IMR-90 (cell line): ENCODE measurements around the gene PRR5L. TPM values are rescaled to one million over a fixed set of nuclear protein-coding genes. Genes with fewer than 3 reads are reported as not detected.

Experiments
- ATAC-seq: fragments of 200-7000 bp; cut with Tn5 transposase; 2 replicates; pipeline ENCODE4 v1.9.1; 2020; ENCODE audit warnings: low read depth, mild to moderate bottlenecking, moderate library complexity
- BruUV-seq: library from RNA; stranded (reverse); fragments of 400-500 nt; replicated peaks from 2 replicates; lab custom pipeline; 2021; lab: Mats Ljungman, UMichigan
- CTCF ChIA-PET: fragments of 300-600 bp; formaldehyde crosslinking; extraction: SDS; loops from one replicate; lab custom pipeline; 2021; ENCODE audit warnings: antibody characterized with exemption; lab: Yijun Ruan, JAX
- POLR2A ChIA-PET: fragments of 300-600 bp; sonication (Branson Sonifier 250); formaldehyde crosslinking; loops from one replicate; lab custom pipeline; 2022; ENCODE audit warnings: antibody characterized with exemption; ENCODE audit not compliant: unreplicated experiment; lab: Charles Lee
- DNase-seq: peaks from one replicate; pipeline ENCODE4 v3.0.0; 2013
- H2AFZ ChIP-seq: replicated peaks from 2 replicates; pipeline ENCODE3; 2013; ENCODE audit warnings: low read length, mild to moderate bottlenecking; ENCODE audit not compliant: poor library complexity
- H2AK5ac ChIP-seq: 2 replicates; pipeline ENCODE4 v1.6.1; 2013; ENCODE audit warnings: low read depth, low read length, inconsistent platforms
- H2AK9ac ChIP-seq: replicated peaks from 2 replicates; pipeline ENCODE3; 2013; ENCODE audit warnings: mild to moderate bottlenecking, low read depth, low read length, moderate library complexity; ENCODE audit not compliant: poor library complexity
- H2BK120ac ChIP-seq: 2 replicates; pipeline ENCODE4 v1.6.1; 2013; ENCODE audit warnings: low read depth, low read length, inconsistent platforms
- H2BK15ac ChIP-seq: 3 replicates; pipeline ENCODE4 v1.6.1; 2013; ENCODE audit warnings: low read depth, low read length, inconsistent platforms
- H2BK20ac ChIP-seq: 2 replicates; pipeline ENCODE4 v1.6.1; 2013; ENCODE audit warnings: low read depth, mild to moderate bottlenecking, inconsistent platforms, low read length, moderate library complexity
- H2BK5ac ChIP-seq: 2 replicates; pipeline ENCODE4 v1.6.1; 2013; ENCODE audit warnings: mild to moderate bottlenecking, low read depth, low read length, inconsistent platforms; ENCODE audit not compliant: poor library complexity, severe bottlenecking
- H3K14ac ChIP-seq: replicated peaks from 2 replicates; pipeline ENCODE4 v1.6.1; 2013; ENCODE audit warnings: low read depth, low read length, inconsistent platforms
- H3K18ac ChIP-seq: 2 replicates; pipeline ENCODE4 v1.6.1; 2013; ENCODE audit warnings: low read depth, low read length, control low read depth
- H3K23ac ChIP-seq: 2 replicates; pipeline ENCODE4 v1.6.1; 2013; ENCODE audit warnings: low read depth, low read length, inconsistent platforms
- H3K27ac ChIP-seq: 2 replicates; pipeline ENCODE4 v1.5.1; 2013; ENCODE audit warnings: mild to moderate bottlenecking, control low read depth, low read length; ENCODE audit not compliant: insufficient read depth
- H3K27me3 ChIP-seq: 2 replicates; pipeline ENCODE4 v1.6.1; 2013; ENCODE audit warnings: low read length; ENCODE audit not compliant: control insufficient read depth, insufficient read depth
- H3K36me3 ChIP-seq: 2 replicates; pipeline ENCODE4 v1.6.1; 2013; ENCODE audit warnings: low read length, mixed read lengths; ENCODE audit not compliant: control insufficient read depth, insufficient read depth
- H3K4ac ChIP-seq: 2 replicates; pipeline ENCODE4 v1.6.1; 2013; ENCODE audit warnings: low read depth, low read length, inconsistent platforms
- H3K4me1 ChIP-seq: 2 replicates; pipeline ENCODE4 v1.6.1; 2013; ENCODE audit warnings: low read length, mixed read lengths; ENCODE audit not compliant: control insufficient read depth, insufficient read depth
- H3K4me2 ChIP-seq: 2 replicates; pipeline ENCODE4 v1.6.1; 2013; ENCODE audit warnings: low read depth, mild to moderate bottlenecking, control low read depth, low read length, moderate library complexity
- H3K4me3 ChIP-seq: 2 replicates; pipeline ENCODE4 v1.5.1; 2013; ENCODE audit warnings: low read depth, mild to moderate bottlenecking, control low read depth, low read length, moderate library complexity; ENCODE audit not compliant: insufficient read depth
- H3K56ac ChIP-seq: 2 replicates; pipeline ENCODE4 v1.6.1; 2013; ENCODE audit warnings: low read length, inconsistent platforms; ENCODE audit not compliant: insufficient read depth; ENCODE audit errors: extremely low read depth
- H3K79me1 ChIP-seq, 2 experiments: 2 replicates each; pipeline ENCODE4 v1.6.1; 2013; ENCODE audit warnings: low read length in 2 of 2, inconsistent platforms in 1 of 2, low read depth in 1 of 2
- H3K9ac ChIP-seq: 2 replicates; pipeline ENCODE4 v1.6.1; 2013; ENCODE audit warnings: low read depth, low read length, control low read depth
- H3K9me1 ChIP-seq: 2 replicates; pipeline ENCODE4 v1.6.1; 2013; ENCODE audit warnings: low read length, inconsistent platforms; ENCODE audit not compliant: insufficient read depth
- H3K9me3 ChIP-seq: 2 replicates; pipeline ENCODE4 v1.6.1; 2013; ENCODE audit warnings: low read length; ENCODE audit not compliant: control insufficient read depth, insufficient read depth
- H4K20me1 ChIP-seq: 2 replicates; pipeline ENCODE4 v1.6.1; 2013; ENCODE audit warnings: low read length, inconsistent platforms; ENCODE audit not compliant: insufficient read depth
- H4K5ac ChIP-seq: 2 replicates; pipeline ENCODE4 v1.6.1; 2013; ENCODE audit warnings: mild to moderate bottlenecking, low read depth, low read length, control low read depth
- H4K8ac ChIP-seq, 2 experiments: 2 replicates each; pipeline ENCODE4 v1.6.1; 2013; ENCODE audit warnings: low read depth in 2 of 2, low read length in 2 of 2, control low read depth in 1 of 2, inconsistent platforms in 1 of 2
- H4K91ac ChIP-seq: 2 replicates; pipeline ENCODE4 v1.6.1; 2013; ENCODE audit warnings: low read depth, low read length, inconsistent platforms; ENCODE audit not compliant: insufficient read depth
- BHLHE40 ChIP-seq: fragments of 150-350 bp; IDR thresholded peaks from 2 replicates; pipeline ENCODE4 v1.6.1; 2016; ENCODE audit warnings: mild to moderate bottlenecking, low read depth, low read length
- MXI1 ChIP-seq: IDR thresholded peaks from 2 replicates; pipeline ENCODE4 v1.6.1; 2012; ENCODE audit warnings: low read depth, mild to moderate bottlenecking, low read length, moderate library complexity, borderline replicate concordance
- POLR2A ChIP-seq: IDR thresholded peaks from 2 replicates; pipeline ENCODE4 v1.6.1; 2012; ENCODE audit warnings: mild to moderate bottlenecking, low read depth, low read length
- RFX5 ChIP-seq: IDR thresholded peaks from 2 replicates; pipeline ENCODE4 v1.8.0; 2012; ENCODE audit warnings: low read depth, mild to moderate bottlenecking, low read length, moderate library complexity
- USF2 ChIP-seq: fragments of 150-350 bp; IDR thresholded peaks from 2 replicates; pipeline ENCODE4 v1.6.1; 2017; ENCODE audit warnings: mild to moderate bottlenecking, antibody characterized with exemption, low read length, low read depth
- WGBS, 2 experiments: methylation state at CpG; one replicate each; pipeline versions ENCODE4 v1.1.5 to v1.1.7; 2013; ENCODE audit warnings: missing lambda C conversion rate in 2 of 2; ENCODE audit not compliant: insufficient read length in 1 of 2; ENCODE audit errors: extremely low coverage in 2 of 2; 5-methylcytosine and 5-hydroxymethylcytosine counted together
- dilution Hi-C: fragments of 300-500 bp; cut with HindIII; formaldehyde crosslinking; loops from one replicate; pipeline ENCODE4 v1.14.3; 2018; ENCODE audit warnings: low sequenced_read_pairs; ENCODE audit not compliant: unreplicated experiment
- in situ Hi-C: fragments of 300-500 bp; cut with MboI; formaldehyde crosslinking; loops from 3 replicates; pipeline ENCODE4 v1.14.3; 2019; ENCODE audit warnings: low sequenced_read_pairs, inconsistent platforms, mixed read lengths
- intact Hi-C: fragments of 100-400 bp; cut with micrococcal nuclease; formaldehyde crosslinking; loops from 2 replicates; pipeline ENCODE4 v1.10.0; 2022
- polyA plus RNA-seq, 3 experiments: library from polyadenylated mRNA; depleted of rRNA; stranded (reverse); fragments of >200 nt; gene quantifications; 2 replicates each; pipeline ENCODE4 v1.2.3, GENCODE V29; 2012; ENCODE audit warnings: low replicate concordance in 1 of 3
- total RNA-seq: library from RNA; depleted of rRNA; stranded (reverse); fragments of >200 nt; gene quantifications from 2 replicates; pipeline ENCODE4 v1.2.3, GENCODE V29; 2012

Gene PRR5L
- total and polyA plus RNA-seq, 2 of the 4 experiments (the other 2 are of a cell fraction) = 2.9 to 3.6 TPM

DNA sequence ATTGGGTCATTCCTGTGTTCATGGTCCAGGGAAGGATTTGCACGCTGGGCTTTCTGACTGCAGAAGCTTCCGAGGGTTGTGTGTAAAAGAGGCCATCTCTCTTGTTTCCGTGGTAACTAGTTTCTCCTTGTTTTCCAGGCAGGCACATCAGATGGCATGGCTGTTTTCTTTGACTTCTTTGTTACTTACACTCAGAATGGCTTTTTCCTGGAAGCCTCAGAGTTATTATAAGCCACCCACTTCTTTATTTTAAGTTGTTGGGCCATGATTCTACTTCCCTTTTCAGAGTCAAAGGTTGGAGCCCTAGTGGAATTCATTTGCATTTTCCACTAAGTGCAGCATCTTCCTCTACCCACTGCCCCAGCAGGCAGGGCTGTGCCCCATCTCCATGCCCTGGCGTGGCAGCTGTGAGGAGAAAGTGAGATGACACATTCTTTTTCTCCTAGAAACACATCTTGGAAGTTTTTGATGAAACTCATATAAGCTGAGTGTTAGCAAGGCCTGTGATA lies 94.9 kb downstream of the PRR5L start:
- in situ Hi-C loops (no loop called here), intact Hi-C loops (no loop called here), dilution Hi-C loops (no loop called here)
- ChIA-PET CTCF (no interaction called here), POLR2A (no interaction called here)
- H4K8ac ChIP-seq = no peak overlapping the region
- no peak overlapping the region for H3K9ac ChIP-seq
- no peak overlapping the region for H3K23ac ChIP-seq
- no peak overlapping the region for H2AK5ac ChIP-seq
- H4K91ac ChIP-seq = no peak overlapping the region
- no CpG with 5 or more reads among the region's 4 CpGs for WGBS, 2 experiments
- ATAC-seq (no peak), DNase-seq (no peak)
- H2AK9ac ChIP-seq = no peak overlapping the region
- H2AFZ ChIP-seq = no peak overlapping the region
- no TSS peak for BruUV-seq
- TF ChIP-seq USF2 (no peak), MXI1 (no peak), BHLHE40 (no peak), RFX5 (no peak), POLR2A (no peak)
- no peaks in the 10 kb centered on the region for H3K9me3 ChIP-seq
- no peaks in the 10 kb centered on the region; the same call in 1 of the 2 replicates for H3K27me3 ChIP-seq
- no peak overlapping the region for H3K18ac ChIP-seq
- no peak overlapping the region for H2BK5ac ChIP-seq
- H2BK20ac ChIP-seq = no peak overlapping the region
- no peak overlapping the region for H3K4me2 ChIP-seq
- no peak overlapping the region for H3K56ac ChIP-seq
- no peak overlapping the region for H2BK120ac ChIP-seq
- no peaks in the 10 kb centered on the region for H3K36me3 ChIP-seq
- H2BK15ac ChIP-seq = no peak overlapping the region
- no peak overlapping the region for H3K4me3 ChIP-seq
- H3K79me1 ChIP-seq = peaks cover 6 to 14% of the 10 kb centered on the region in 2 experiments; a peak in 3 of 4 replicates
- H4K20me1 ChIP-seq = no peaks in the 10 kb centered on the region
- H3K4ac ChIP-seq = no peak overlapping the region
- no peak overlapping the region for H3K14ac ChIP-seq
- peaks cover 6% of the 10 kb centered on the region for H3K9me1 ChIP-seq
- no peak overlapping the region for H3K27ac ChIP-seq
- H3K4me1 ChIP-seq = no peaks in the 10 kb centered on the region
- H4K5ac ChIP-seq = no peak overlapping the region
